Measurements from ENCODE around the gene APOC1.

DNA sequence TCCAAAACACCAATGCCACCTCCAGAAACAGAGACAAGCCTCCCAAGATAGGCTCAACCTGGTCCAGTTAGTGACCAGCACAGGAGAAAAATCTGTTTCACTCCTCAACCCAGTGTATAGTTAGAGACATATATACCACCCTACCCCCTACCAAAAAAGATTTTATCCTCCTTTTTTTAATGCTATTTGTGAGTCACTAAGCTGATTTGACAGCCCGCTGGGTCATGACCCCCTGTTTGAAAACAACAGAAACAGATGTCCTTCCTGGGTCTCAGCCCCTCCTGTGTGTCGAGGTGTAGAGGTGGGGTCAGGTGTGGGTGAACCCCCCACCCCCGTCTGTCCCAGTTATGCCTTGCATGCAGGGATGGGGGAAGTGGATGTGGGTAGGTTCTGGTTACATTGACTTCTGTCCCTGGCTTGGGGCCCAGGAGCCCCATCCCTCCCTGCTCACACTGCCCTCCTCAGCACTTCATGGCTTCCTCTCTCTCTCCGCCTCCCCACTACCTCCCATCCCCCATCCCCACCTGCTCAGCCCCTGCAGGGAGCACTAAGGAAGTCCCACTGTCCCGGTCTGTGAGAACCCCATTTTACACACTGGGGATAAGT, 37.4 kb upstream of the APOC1 start:
- TF ChIP-seq PPARA (CRISPR knock-in tag; IDR thresholded peaks at IDR 0.05; ENCODE audit: borderline replicate concordance): no peak
- TF ChIP-seq TCF4 (CRISPR knock-in tag; IDR thresholded peaks at IDR 0.05; ENCODE audit: borderline replicate concordance): no peak
- TF ChIP-seq ZNF565 (CRISPR knock-in tag; conservative IDR thresholded peaks at IDR 0.05; ENCODE audit: low read depth): no peak
- TF ChIP-seq, protein P1, sequence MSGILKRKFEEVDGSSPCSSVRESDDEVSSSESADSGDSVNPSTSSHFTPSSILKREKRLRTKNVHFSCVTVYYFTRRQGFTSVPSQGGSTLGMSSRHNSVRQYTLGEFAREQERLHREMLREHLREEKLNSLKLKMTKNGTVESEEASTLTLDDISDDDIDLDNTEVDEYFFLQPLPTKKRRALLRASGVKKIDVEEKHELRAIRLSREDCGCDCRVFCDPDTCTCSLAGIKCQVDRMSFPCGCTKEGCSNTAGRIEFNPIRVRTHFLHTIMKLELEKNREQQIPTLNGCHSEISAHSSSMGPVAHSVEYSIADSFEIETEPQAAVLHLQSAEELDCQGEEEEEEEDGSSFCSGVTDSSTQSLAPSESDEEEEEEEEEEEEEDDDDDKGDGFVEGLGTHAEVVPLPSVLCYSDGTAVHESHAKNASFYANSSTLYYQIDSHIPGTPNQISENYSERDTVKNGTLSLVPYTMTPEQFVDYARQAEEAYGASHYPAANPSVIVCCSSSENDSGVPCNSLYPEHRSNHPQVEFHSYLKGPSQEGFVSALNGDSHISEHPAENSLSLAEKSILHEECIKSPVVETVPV (CRISPR knock-in tag; IDR thresholded peaks at IDR 0.05): no peak
- TF ChIP-seq RARB (CRISPR knock-in tag; IDR thresholded peaks at IDR 0.05): no peak
- TF ChIP-seq TOX (CRISPR knock-in tag; IDR thresholded peaks at IDR 0.05; ENCODE audit: borderline replicate concordance): no peak
- TF ChIP-seq, protein P2, sequence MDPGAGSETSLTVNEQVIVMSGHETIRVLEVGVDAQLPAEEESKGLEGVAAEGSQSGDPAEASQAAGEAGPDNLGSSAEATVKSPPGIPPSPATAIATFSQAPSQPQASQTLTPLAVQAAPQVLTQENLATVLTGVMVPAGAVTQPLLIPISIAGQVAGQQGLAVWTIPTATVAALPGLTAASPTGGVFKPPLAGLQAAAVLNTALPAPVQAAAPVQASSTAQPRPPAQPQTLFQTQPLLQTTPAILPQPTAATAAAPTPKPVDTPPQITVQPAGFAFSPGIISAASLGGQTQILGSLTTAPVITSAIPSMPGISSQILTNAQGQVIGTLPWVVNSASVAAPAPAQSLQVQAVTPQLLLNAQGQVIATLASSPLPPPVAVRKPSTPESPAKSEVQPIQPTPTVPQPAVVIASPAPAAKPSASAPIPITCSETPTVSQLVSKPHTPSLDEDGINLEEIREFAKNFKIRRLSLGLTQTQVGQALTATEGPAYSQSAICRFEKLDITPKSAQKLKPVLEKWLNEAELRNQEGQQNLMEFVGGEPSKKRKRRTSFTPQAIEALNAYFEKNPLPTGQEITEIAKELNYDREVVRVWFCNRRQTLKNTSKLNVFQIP (CRISPR knock-in tag; IDR thresholded peaks at IDR 0.05; ENCODE audit: borderline replicate concordance, low read depth): no peak
- TF ChIP-seq BACH2 (CRISPR knock-in tag; IDR thresholded peaks at IDR 0.05; ENCODE audit: borderline replicate concordance): no peak
- TF ChIP-seq, protein P3, sequence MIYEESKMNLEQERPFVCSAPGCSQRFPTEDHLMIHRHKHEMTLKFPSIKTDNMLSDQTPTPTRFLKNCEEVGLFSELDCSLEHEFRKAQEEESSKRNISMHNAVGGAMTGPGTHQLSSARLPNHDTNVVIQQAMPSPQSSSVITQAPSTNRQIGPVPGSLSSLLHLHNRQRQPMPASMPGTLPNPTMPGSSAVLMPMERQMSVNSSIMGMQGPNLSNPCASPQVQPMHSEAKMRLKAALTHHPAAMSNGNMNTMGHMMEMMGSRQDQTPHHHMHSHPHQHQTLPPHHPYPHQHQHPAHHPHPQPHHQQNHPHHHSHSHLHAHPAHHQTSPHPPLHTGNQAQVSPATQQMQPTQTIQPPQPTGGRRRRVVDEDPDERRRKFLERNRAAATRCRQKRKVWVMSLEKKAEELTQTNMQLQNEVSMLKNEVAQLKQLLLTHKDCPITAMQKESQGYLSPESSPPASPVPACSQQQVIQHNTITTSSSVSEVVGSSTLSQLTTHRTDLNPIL (CRISPR knock-in tag; IDR thresholded peaks at IDR 0.05; ENCODE audit: low read depth): no peak
- TF ChIP-seq, protein P4, sequence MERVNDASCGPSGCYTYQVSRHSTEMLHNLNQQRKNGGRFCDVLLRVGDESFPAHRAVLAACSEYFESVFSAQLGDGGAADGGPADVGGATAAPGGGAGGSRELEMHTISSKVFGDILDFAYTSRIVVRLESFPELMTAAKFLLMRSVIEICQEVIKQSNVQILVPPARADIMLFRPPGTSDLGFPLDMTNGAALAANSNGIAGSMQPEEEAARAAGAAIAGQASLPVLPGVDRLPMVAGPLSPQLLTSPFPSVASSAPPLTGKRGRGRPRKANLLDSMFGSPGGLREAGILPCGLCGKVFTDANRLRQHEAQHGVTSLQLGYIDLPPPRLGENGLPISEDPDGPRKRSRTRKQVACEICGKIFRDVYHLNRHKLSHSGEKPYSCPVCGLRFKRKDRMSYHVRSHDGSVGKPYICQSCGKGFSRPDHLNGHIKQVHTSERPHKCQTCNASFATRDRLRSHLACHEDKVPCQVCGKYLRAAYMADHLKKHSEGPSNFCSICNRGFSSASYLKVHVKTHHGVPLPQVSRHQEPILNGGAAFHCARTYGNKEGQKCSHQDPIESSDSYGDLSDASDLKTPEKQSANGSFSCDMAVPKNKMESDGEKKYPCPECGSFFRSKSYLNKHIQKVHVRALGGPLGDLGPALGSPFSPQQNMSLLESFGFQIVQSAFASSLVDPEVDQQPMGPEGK (CRISPR knock-in tag; IDR thresholded peaks at IDR 0.05; ENCODE audit: borderline replicate concordance): no peak
- no peak for TF ChIP-seq ISL1 (CRISPR knock-in tag; IDR thresholded peaks at IDR 0.05)
- no peak for TF ChIP-seq ARNTL (CRISPR knock-in tag; IDR thresholded peaks at IDR 0.05; ENCODE audit: borderline replicate concordance, low read depth)
- no peak for TF ChIP-seq GLIS3 (CRISPR knock-in tag; IDR thresholded peaks at IDR 0.05)
- no peak for TF ChIP-seq ZNF70 (CRISPR knock-in tag; IDR thresholded peaks at IDR 0.05)
